ENCODE measurements around the gene EXOSC5. TPM values are rescaled to one million over a fixed set of nuclear protein-coding genes. Genes with fewer than 3 reads are reported as not detected.

EXOSC5 gene
- total and polyA plus RNA-seq, 9 of the 15 experiments (the other 6 are each of a cell fraction or from before 2014, with no cell fraction given) = 10.9 to 75.5 (median 37.8) TPM

GRCh38 chr19:41427647-41428480, 30.7 kb upstream of the EXOSC5 start (continued):
- TF ChIP-seq RBM22 (IDR thresholded peaks at IDR 0.05; ENCODE audit: low read depth, low read length, poor library complexity, severe bottlenecking) = no peak
- no peak for TF ChIP-seq ZNF224 (CRISPR knock-in tag; IDR thresholded peaks at IDR 0.05)
- TF ChIP-seq ELF4 (CRISPR knock-in tag; IDR thresholded peaks at IDR 0.05) = peak; percentile 97
- TF ChIP-seq RB1 (IDR thresholded peaks at IDR 0.05; ENCODE audit: low read depth) = no peak
- TF ChIP-seq MCM7 (IDR thresholded peaks at IDR 0.05) = no peak
- no peak for TF ChIP-seq ZNF175 (CRISPR knock-in tag; IDR thresholded peaks at IDR 0.05; ENCODE audit: low read depth)
- TF ChIP-seq, protein P1, sequence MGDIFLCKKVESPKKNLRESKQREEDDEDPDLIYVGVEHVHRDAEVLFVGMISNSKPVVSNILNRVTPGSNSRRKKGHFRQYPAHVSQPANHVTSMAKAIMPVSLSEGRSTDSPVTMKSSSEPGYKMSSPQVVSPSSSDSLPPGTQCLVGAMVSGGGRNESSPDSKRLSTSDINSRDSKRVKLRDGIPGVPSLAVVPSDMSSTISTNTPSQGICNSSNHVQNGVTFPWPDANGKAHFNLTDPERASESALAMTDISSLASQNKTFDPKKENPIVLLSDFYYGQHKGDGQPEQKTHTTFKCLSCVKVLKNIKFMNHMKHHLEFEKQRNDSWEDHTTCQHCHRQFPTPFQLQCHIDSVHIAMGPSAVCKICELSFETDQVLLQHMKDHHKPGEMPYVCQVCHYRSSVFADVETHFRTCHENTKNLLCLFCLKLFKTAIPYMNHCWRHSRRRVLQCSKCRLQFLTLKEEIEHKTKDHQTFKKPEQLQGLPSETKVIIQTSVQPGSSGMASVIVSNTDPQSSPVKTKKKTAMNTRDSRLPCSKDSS (IDR thresholded peaks at IDR 0.05; ENCODE audit: low read depth, partially characterized antibody) = no peak
- TF ChIP-seq NCOA4 (IDR thresholded peaks at IDR 0.05; ENCODE audit: partially characterized antibody) = no peak
- peak; percentile 58; the same call in 1 of the 2 replicates for TF ChIP-seq ZC3H8 (IDR thresholded peaks at IDR 0.05)
- TF ChIP-seq PCBP2 (IDR thresholded peaks at IDR 0.05; ENCODE audit: low read depth, low read length, poor library complexity, severe bottlenecking) = no peak
- no peak for TF ChIP-seq TEAD2 (tag; IDR thresholded peaks at IDR 0.05)
- TF ChIP-seq MAZ (CRISPR knock-in tag; conservative IDR thresholded peaks at IDR 0.05 in 1 of 2, IDR thresholded peaks at IDR 0.05 in 1 of 2) = no peak; a peak in 2 of 4 replicates
- no peak for TF ChIP-seq RBM15 (IDR thresholded peaks at IDR 0.05; ENCODE audit: insufficient read depth, low read length)
- peak; percentile 75 for TF ChIP-seq ARID1B (IDR thresholded peaks at IDR 0.05)
- no peak for TF ChIP-seq STAT5A (IDR thresholded peaks at IDR 0.05; ENCODE audit: borderline replicate concordance, low read length)
- no peak for TF ChIP-seq STAG1 (CRISPR knock-in tag; IDR thresholded peaks at IDR 0.05; ENCODE audit: borderline replicate concordance)
- TF ChIP-seq NFATC3 (IDR thresholded peaks at IDR 0.05) = no peak
- no peak for TF ChIP-seq ZNF354B (CRISPR knock-in tag; IDR thresholded peaks at IDR 0.05)
- peak; percentile 51 for TF ChIP-seq HES1 (IDR thresholded peaks at IDR 0.05; ENCODE audit: low read depth)
- TF ChIP-seq NR2C2 (CRISPR knock-in tag; IDR thresholded peaks at IDR 0.05) = no peak
- no peak; the same call in 1 of the 2 replicates for TF ChIP-seq NR2C2 (tag; IDR thresholded peaks at IDR 0.05)
- TF ChIP-seq HINFP (tag; conservative IDR thresholded peaks at IDR 0.05; ENCODE audit: low read depth) = no peak
- TF ChIP-seq SNIP1 (IDR thresholded peaks at IDR 0.05; ENCODE audit: low read depth) = no peak
